A549 (cell line): ENCODE measurements around the gene SPDYE17.
"Not testable (repeated sequence)": the region's sequence is repeated elsewhere in the genome, so short reads cannot be mapped to it uniquely, and the experiment has no call there.

Experiments
- EHMT2 ChIP-seq: fragments of 200-600 bp; sonication (generic); IDR thresholded peaks from 2 replicates; pipeline ENCODE4 v1.6.1; 2016; ENCODE audit warnings: antibody characterized with exemption, low read depth, mild to moderate bottlenecking, moderate library complexity
- EP300 ChIP-seq, 2 experiments: fragments of >200 bp; sonication (Bioruptor Twin); formaldehyde crosslinking; IDR thresholded peaks; 2 replicates in 1 of 2; 3 replicates in 1 of 2; pipeline ENCODE4 v1.6.1; 2016 to 2017
- JUNB ChIP-seq: fragments of >200 bp; sonication (Bioruptor Twin); formaldehyde crosslinking; IDR thresholded peaks from 2 replicates; pipeline ENCODE4 v1.6.1; 2016
- KDM1A ChIP-seq: fragments of 200-600 bp; sonication (generic); IDR thresholded peaks from 2 replicates; pipeline ENCODE4 v1.6.1; 2016; ENCODE audit warnings: low read depth, mild to moderate bottlenecking
- POLR2A ChIP-seq: IDR thresholded peaks from 2 replicates; pipeline ENCODE4 v1.6.1; 2012; ENCODE audit warnings: mild to moderate bottlenecking, low read length
- TF ChIP-seq, protein P1 (sequence below): fragments of >200 bp; sonication (Bioruptor Twin); formaldehyde crosslinking; IDR thresholded peaks from 3 replicates; pipeline ENCODE4 v1.5.1; 2016
- TF ChIP-seq, protein P2 (sequence below): fragments of 200-600 bp; sonication (generic); IDR thresholded peaks from 2 replicates; pipeline ENCODE4 v1.6.1; 2016; ENCODE audit warnings: antibody characterized with exemption, mild to moderate bottlenecking, moderate library complexity

DNA sequence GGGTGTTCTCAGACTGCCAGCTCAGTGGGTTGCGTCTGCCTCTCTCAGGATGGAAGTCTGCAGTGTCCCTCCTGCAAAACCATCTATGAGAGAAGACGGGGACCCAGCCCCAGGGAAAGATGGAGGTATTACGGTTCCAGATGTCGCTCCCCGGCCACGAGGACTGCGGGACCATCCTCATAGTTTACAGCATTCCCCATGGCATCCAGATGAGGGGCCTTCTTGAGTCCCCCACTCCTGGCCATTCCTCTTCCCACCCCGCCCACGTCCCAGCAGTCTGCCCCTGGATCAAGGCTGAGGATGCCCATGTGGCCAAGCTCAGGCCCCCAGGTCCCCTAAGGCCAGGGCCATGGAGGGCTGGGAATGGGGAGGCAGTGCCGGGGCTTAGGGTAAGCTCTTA is 28.9 kb downstream of the SPDYE17 start:
- TF ChIP-seq, protein P1, sequence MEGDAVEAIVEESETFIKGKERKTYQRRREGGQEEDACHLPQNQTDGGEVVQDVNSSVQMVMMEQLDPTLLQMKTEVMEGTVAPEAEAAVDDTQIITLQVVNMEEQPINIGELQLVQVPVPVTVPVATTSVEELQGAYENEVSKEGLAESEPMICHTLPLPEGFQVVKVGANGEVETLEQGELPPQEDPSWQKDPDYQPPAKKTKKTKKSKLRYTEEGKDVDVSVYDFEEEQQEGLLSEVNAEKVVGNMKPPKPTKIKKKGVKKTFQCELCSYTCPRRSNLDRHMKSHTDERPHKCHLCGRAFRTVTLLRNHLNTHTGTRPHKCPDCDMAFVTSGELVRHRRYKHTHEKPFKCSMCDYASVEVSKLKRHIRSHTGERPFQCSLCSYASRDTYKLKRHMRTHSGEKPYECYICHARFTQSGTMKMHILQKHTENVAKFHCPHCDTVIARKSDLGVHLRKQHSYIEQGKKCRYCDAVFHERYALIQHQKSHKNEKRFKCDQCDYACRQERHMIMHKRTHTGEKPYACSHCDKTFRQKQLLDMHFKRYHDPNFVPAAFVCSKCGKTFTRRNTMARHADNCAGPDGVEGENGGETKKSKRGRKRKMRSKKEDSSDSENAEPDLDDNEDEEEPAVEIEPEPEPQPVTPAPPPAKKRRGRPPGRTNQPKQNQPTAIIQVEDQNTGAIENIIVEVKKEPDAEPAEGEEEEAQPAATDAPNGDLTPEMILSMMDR, result not testable (repeated sequence)
- TF ChIP-seq KDM1A; JUNB; EP300 (IDR thresholded peaks at IDR 0.05); EHMT2; POLR2A: not testable (repeated sequence)
- TF ChIP-seq, protein P2, sequence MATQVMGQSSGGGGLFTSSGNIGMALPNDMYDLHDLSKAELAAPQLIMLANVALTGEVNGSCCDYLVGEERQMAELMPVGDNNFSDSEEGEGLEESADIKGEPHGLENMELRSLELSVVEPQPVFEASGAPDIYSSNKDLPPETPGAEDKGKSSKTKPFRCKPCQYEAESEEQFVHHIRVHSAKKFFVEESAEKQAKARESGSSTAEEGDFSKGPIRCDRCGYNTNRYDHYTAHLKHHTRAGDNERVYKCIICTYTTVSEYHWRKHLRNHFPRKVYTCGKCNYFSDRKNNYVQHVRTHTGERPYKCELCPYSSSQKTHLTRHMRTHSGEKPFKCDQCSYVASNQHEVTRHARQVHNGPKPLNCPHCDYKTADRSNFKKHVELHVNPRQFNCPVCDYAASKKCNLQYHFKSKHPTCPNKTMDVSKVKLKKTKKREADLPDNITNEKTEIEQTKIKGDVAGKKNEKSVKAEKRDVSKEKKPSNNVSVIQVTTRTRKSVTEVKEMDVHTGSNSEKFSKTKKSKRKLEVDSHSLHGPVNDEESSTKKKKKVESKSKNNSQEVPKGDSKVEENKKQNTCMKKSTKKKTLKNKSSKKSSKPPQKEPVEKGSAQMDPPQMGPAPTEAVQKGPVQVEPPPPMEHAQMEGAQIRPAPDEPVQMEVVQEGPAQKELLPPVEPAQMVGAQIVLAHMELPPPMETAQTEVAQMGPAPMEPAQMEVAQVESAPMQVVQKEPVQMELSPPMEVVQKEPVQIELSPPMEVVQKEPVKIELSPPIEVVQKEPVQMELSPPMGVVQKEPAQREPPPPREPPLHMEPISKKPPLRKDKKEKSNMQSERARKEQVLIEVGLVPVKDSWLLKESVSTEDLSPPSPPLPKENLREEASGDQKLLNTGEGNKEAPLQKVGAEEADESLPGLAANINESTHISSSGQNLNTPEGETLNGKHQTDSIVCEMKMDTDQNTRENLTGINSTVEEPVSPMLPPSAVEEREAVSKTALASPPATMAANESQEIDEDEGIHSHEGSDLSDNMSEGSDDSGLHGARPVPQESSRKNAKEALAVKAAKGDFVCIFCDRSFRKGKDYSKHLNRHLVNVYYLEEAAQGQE, result not testable (repeated sequence)
